Neutrophil (primary cell): Measurements from ENCODE around the gene POMGNT1.
"Not testable (repeated sequence)": the region's sequence is repeated elsewhere in the genome, so short reads cannot be mapped to it uniquely, and the experiment has no call there.

Experiments used
- H3K27ac ChIP-seq: fragments of 200-600 bp; sonication (generic); 2 replicates; pipeline ENCODE4 v1.5.1; 2016; ENCODE audit warnings: mild to moderate bottlenecking, moderate library complexity
- H3K27me3 ChIP-seq: fragments of 200-600 bp; sonication (generic); 2 replicates; pipeline ENCODE4 v1.6.0; 2016; ENCODE audit warnings: mild to moderate bottlenecking
- H3K36me3 ChIP-seq: fragments of 200-600 bp; sonication (generic); 2 replicates; pipeline ENCODE4 v1.5.1; 2017
- H3K4me1 ChIP-seq, 2 experiments: fragments of 200-600 bp in 1 of 2; sonication (generic) in 1 of 2; 1 replicate in 1 of 2; 2 replicates in 1 of 2; pipeline versions ENCODE4 v1.5.1 to v1.6.1; 2013 to 2016; ENCODE audit warnings: low read depth in 1 of 2, low read length in 1 of 2, mild to moderate bottlenecking in 1 of 2, moderate library complexity in 1 of 2; ENCODE audit not compliant: control insufficient read depth in 1 of 2, insufficient read depth in 1 of 2
- H3K4me3 ChIP-seq, 2 experiments: fragments of 200-600 bp in 1 of 2; sonication (generic) in 1 of 2; 1 replicate in 1 of 2; 2 replicates in 1 of 2; pipeline ENCODE4 v1.5.1; 2013 to 2016; ENCODE audit warnings: low read depth in 1 of 2, low read length in 1 of 2, mild to moderate bottlenecking in 1 of 2, moderate library complexity in 1 of 2
- H3K9me3 ChIP-seq: fragments of 200-600 bp; sonication (generic); 2 replicates; pipeline ENCODE4 v1.5.1; 2016
- CTCF ChIP-seq: fragments of 200-600 bp; sonication (generic); IDR thresholded peaks from 2 replicates; pipeline ENCODE4 v1.5.1; 2016; ENCODE audit warnings: antibody characterized with exemption

Gene POMGNT1

GRCh38 chr1:46242918-46243317, 44.7 kb upstream of the POMGNT1 start:
- Histone ChIP-seq H3K27ac (no peak overlapping the region), H3K27me3 (no peaks in the 10 kb centered on the region), H3K9me3 (no peaks in the 10 kb centered on the region), H3K36me3 (no peaks in the 10 kb centered on the region), H3K4me3 (no peak overlapping the region), H3K4me1 (peaks cover 13 to 15% of the 10 kb centered on the region in 2 experiments)
- TF ChIP-seq CTCF = no peak

DNA sequence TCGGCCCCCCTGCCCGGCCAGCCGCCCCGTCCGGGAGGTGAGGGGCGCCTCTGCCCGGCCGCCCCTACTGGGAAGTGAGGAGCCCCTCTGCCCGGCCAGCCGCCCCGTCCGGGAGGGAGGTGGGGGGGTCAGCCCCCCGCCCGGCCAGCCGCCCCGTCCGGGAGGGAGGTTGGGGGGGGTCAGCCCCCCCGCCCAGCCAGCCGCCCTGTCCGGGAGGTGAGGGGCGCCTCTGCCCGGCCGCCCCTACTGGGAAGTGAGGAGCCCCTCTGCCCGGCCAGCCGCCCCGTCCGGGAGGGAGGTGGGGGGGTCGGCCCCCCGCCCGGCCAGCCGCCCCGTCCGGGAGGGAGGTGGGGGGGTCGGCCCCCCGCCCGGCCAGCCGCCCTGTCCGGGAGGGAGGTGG, 43.5 kb upstream of the POMGNT1 start:
- not testable (repeated sequence) for H3K27me3 ChIP-seq, H3K27ac ChIP-seq, H3K36me3 ChIP-seq, H3K4me3 ChIP-seq, H3K9me3 ChIP-seq, H3K4me1 ChIP-seq

- not testable (repeated sequence) for H3K4me3 ChIP-seq, H3K36me3 ChIP-seq, H3K4me1 ChIP-seq, H3K27ac ChIP-seq, H3K27me3 ChIP-seq
- H3K9me3 ChIP-seq = peaks cover 11% of the 10 kb centered on the region
These were observed 40.6 kb upstream of the POMGNT1 start for GRCh38 chr1:46238865-46239264.

- no peak for TF ChIP-seq CTCF
- Histone ChIP-seq H3K36me3 (no peaks in the 10 kb centered on the region), H3K27ac (no peak overlapping the region), H3K4me3 (no peak overlapping the region), H3K9me3 (peaks cover 11% of the 10 kb centered on the region), H3K27me3 (no peaks in the 10 kb centered on the region), H3K4me1 (peaks cover 7 to 11% of the 10 kb centered on the region in 2 experiments)
These were observed 38.6 kb upstream of the POMGNT1 start for GRCh38 chr1:46236882-46237281.

DNA sequence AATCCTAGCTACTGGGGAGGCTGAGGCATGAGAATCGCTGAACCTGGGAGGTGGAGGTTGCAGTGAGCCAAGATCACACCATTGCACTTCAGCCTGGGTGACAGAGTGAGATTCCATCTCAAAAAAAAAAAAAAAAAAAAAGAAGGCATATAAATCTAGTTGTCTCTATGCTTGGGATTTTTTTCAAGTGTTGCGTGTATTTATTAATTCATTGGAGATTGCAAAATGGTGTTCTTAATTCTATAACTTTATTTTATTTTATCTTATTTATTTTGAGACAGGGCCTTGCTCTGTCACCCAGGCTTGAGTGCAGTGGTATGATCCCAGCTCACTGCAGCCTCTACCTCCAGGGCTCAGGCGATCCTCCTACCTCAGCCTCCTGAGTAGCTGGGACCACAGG, 33.0 kb upstream of the POMGNT1 start:
- H3K27ac ChIP-seq, H3K4me3 ChIP-seq, H3K9me3 ChIP-seq: not testable (repeated sequence)

GRCh38 chr1:46224966-46225365, 26.7 kb upstream of the POMGNT1 start:
- Histone ChIP-seq H3K27ac (no peak overlapping the region), H3K4me3 (no peak overlapping the region), H3K4me1 (peaks cover 0 to 3% of the 10 kb centered on the region in 2 experiments), H3K27me3 (no peaks in the 10 kb centered on the region), H3K36me3 (no peaks in the 10 kb centered on the region), H3K9me3 (no peaks in the 10 kb centered on the region)
- TF ChIP-seq CTCF = no peak

More for the DNA sequence above, 33.0 kb upstream of the POMGNT1 start:
- H3K4me1 ChIP-seq = peaks cover 7 to 12% of the 10 kb centered on the region in 2 experiments
- not testable (repeated sequence) for H3K27me3 ChIP-seq, H3K36me3 ChIP-seq

- no peaks in the 10 kb centered on the region for H3K27me3 ChIP-seq
- no peak overlapping the region for H3K27ac ChIP-seq
- TF ChIP-seq CTCF = peak; percentile 80
- no peaks in the 10 kb centered on the region for H3K9me3 ChIP-seq
- peaks cover 3% of the 10 kb centered on the region for H3K36me3 ChIP-seq
- H3K4me1 ChIP-seq = peaks cover 0 to 3% of the 10 kb centered on the region in 2 experiments
- H3K4me3 ChIP-seq = no peak overlapping the region
These were observed 25.3 kb upstream of the POMGNT1 start for GRCh38 chr1:46223472-46223943.

GRCh38 chr1:46223055-46223454, 24.8 kb upstream of the POMGNT1 start:
- not testable (repeated sequence) for H3K9me3 ChIP-seq, H3K4me3 ChIP-seq, H3K27ac ChIP-seq, H3K4me1 ChIP-seq, H3K36me3 ChIP-seq, H3K27me3 ChIP-seq
